ENCODE data around the gene BAZ1B.
A peak's percentile ranks its signal among the peaks of the same experiment; 100 is the strongest.
"Not testable (repeated sequence)": the region's sequence is repeated elsewhere in the genome, so short reads cannot be mapped to it uniquely, and the experiment has no call there.

BAZ1B gene

GRCh38 chr7:73537051-73537450 lies 15.0 kb upstream of the BAZ1B start:
- DNase-seq = no peak

DNA sequence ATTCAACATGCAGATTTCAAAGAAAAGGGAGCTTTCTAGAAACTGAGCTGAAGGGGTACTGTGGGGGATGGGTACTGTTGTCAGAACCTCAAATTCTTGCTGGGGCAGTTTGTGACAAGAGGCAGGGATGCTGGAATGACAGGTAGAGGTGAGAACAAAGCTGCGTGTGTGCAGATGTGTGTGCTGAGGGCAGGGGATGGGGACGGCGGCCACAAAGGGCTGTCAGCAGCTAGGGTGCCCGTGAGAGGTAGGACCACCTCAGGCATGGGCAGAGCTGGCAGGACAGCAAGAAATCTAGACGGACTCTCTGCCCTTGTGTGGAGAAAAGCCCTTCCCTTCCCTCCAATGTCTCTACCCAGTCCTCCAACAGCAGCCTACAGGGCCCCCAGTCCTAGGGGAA lies 14.4 kb upstream of the BAZ1B start:
- DNase-seq = no peak

DNA sequence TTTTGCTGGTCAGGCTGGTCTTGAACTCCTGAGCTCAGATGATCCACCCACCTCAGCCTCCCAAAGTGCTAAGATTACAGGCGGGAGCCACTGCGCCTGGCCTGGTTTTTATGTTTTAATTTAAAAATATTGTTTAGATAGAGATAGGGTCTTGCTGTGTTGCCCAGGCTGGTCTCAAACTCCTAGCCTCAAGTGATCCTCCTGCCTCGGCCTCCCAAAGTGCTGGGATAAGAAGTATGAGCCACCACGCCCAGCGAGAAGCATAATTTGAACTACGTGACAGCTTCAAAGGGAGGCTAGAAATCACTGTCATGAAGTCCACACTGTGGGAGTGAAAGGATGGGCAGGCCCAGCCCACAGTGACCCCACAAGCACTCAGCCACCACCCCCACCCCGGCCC lies 13.8 kb upstream of the BAZ1B start:
- not testable (repeated sequence) for DNase-seq

GRCh38 chr7:73533742-73534141 lies 11.6 kb upstream of the BAZ1B start:
- DNase-seq = no peak

DNA sequence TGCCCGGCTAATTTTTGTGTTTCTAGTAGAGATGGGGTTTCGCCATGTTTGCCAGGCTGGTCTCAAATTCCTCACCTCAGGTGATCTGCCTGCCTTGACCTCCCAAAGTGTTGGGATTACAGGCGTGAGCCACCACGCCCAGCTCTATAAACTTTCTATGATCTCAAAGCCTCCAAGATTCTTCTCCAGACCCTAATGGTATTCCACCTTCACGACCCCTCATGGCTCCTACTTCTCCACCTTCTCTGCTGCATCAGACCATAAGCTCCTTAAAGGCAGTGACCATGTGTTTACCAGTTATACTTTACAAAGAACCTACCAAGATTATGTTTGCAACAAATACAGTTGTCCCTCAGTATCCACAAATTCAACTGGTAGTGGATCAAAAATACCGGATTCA lies 10.1 kb upstream of the BAZ1B start:
- DNase-seq = no peak

DNA sequence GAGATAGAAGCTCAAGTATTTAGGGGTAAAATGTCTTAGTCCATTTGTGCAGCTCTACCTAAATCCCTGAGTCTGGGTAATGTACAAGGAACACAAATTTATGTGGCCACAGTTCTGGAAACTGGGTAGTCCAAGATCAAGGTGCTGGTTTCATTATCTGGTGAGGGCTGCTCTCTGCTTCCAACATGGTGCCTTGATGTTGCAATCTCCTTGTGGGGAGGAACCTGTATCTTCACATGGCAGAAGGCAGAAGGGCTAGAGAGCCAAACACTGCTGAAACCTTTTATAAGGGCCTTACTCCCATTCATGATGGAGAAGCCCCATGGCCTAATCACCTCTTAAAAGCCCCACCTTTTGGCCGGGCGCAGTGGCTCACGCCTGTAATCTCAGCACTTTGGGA lies 8.7 kb upstream of the BAZ1B start:
- DNase-seq = no peak

DNA sequence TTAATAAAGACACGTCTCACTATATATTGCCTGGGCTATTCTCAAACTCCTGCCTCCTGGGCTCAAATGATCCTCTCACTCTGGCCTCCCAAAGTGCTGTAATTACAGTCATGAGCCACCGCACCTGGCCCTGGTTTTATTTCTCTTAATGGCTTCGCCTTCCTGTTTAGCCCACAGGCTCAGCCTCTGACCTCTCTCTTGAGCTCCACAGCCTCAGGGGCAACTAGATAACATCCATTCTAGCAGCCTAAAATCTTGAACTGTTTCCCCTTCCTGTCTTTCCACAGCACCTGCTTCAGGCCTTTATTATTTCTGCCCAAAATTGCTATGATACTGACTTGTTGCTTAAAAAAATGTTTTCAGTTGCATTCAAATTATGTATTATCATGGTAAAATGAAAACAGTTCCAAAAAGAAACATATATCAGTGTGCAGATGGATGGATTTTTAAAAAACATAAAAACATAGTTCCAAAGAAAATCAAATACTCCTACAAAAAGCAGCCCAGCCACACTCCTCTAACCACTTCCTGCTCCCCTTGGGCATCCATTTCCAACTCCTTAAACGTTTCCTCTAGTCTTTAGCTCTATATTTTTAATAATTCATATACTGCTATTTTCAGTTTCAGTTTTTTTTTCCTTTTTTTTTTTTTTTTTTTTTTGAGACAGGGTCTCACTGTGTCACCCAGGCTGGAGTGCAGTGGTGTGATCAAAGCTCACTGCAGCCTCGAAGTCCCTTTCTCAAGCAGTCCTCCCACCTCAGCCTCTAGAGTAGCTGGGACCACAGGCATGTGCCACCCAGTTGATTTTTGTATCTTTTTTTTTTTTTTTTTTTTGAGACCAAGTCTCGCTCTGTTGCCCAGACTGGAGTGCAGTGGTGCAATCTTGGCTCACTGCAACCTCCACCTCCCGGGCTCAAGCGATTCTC lies 5.1 kb upstream of the BAZ1B start:
- DNase-seq = no peak

DNA sequence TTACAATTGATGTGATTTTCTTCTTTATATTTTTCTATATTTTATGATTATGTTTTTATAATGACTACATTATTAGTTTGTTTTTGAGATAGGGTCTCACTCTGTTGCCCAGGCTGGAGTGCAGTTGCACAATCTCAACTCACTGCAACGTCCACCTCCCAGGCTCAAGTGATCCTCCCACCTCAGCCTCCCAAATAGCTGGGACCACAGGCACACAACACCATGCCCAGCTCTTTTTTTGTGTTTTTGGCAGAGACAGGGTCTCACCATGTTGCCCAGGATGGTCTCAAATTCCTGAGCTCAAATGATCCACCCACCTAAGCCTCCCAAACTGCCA lies 4.0 kb upstream of the BAZ1B start:
- DNase-seq = not testable (repeated sequence)

- no peak for DNase-seq
Measured at GRCh38 chr7:73521636-73522104, 423 bp downstream of the BAZ1B start.

DNA sequence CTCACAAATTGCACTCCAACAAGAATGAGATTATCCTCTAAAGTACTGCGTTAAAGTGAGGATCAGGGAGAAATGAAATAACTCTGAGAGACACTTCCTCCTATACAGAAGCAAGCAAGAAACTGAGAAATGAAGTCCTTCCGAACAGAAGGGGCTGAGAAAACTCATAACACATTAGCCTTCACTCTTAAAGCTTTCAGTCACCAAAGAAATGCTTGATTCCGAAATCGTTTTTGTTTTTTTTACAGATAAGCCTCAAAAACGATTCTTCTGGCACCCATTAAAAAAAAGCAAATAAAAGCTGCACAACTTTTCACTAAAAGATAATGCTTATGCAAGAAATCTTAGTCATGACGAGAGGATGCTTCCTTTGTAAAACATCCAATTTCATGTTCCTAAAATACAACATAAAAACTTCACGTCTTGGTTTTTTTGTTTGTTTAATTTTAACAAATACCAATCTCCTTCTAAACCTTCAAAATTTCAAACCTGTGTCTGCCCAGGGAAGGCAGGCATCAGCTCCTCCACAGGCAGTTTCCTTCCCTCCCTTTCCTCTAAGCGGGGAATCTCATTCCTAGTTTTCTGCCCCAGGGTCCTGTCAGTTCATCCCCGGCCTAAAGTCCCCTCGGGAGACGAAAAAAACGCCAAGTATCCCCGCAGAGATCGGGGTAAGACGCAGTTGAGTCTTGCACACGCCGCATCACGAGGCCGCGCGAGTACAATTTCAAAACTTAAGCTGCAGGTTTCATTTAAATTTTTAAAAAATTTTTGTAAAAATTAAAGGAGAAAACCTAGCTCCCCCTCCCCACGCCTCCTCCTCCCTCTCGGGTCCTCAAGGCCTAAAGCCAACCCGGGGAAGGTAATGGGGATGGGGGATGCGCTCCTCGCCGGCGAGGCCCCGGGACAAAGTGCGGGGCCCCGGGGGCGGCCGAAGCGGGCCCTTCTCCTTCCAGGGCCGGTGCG lies 1.1 kb downstream of the BAZ1B start:
- DNase-seq = no peak

DNA sequence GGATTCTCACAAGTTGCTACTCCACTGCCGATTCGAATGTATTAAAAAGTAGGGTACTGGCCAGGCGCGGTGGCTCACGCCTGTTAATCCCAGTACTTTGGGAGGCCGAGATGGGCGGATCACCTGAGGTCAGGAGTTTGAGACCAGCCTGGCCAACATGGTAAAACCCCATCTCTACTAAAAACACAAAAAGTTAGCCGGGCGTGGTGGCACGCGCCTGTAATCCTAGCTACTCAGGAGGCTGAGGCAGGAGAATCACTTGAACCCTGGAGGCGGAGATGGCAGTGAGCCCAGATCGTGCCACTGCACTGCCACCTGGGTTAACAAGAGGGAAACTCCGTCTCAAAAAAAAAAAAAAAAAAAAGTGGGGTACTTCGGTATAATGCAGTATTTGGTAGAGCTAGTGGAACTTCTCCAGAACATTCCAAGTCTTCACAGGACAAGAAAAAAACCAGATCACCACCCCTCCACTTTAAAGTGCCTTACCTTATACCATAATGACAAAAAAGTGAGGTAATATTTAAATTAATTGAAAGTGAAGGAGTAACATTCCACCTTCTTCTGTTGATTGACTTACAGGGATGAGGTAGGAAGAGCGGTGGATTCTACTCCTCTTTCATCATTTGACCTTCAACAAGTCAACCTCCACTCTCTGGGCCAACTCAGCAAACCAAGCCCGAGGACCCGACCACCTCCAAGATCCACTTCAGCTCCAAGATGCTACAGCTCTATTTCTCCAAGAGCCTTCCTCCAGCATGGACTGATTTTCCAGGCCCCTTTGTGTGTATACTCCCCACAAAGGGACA lies 2.0 kb downstream of the BAZ1B start:
- DNase-seq = peak; percentile 29

DNA sequence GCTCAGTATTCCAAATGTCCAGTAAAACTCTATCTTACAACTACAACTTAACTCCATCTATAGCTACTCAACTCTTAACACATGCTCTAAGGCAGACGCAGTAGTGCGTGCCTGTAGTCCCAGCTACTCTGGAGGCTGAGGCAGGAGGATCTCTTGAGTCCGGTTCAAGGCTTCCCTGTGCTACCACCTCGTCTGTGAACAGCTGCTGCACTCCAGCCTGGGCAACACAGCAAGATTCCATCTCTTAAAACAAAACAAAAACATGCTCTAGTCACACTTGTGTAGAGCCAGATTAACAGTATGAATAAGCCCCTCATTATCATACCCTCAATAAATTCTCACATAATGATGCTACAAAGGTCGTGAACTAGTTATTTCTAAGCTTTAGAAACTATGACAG lies 3.6 kb downstream of the BAZ1B start:
- DNase-seq = no peak

- no peak for DNase-seq
Measured at GRCh38 chr7:73517241-73517995, 4.7 kb downstream of the BAZ1B start.

DNA sequence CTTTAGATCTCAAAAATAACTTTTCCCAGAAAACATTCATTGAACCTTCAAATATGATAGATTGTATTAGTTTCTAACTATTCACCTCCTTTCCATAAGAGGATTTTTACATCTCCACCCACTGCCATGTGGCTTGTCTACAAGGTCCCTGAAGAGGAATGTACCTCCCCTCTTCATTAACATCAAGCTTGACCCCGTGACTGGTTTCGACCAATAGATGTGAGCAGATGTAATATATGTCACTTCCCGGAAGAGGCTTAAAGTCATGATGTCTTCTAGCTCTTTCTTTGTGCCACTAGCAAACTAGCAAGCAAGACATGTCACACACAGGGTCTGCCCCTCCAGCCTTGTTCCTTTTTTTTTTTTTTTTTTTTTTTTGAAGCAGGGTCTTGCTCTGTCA lies 6.9 kb downstream of the BAZ1B start:
- DNase-seq = no peak

- no peak for DNase-seq
Measured at GRCh38 chr7:73512018-73512780, 9.9 kb downstream of the BAZ1B start.

GRCh38 chr7:73509463-73509862 lies 12.6 kb downstream of the BAZ1B start:
- no peak for DNase-seq

- no peak for DNase-seq
Measured at GRCh38 chr7:73507556-73507955, 14.5 kb downstream of the BAZ1B start.

GRCh38 chr7:73504920-73505319 lies 17.2 kb downstream of the BAZ1B start:
- DNase-seq = no peak

GRCh38 chr7:73504017-73504416 lies 18.1 kb downstream of the BAZ1B start:
- DNase-seq = no peak

GRCh38 chr7:73503229-73503628 lies 18.9 kb downstream of the BAZ1B start:
- DNase-seq = no peak

- no peak for DNase-seq
Measured at GRCh38 chr7:73496626-73497025, 25.5 kb downstream of the BAZ1B start.

Data from CD4-positive, alpha-beta T cell treated with Interleukin-4 for 4 hours (primary cell).